ENCODE data around the gene TMEM200A. TPM values are rescaled to one million over a fixed set of nuclear protein-coding genes. Genes with fewer than 3 reads are reported as not detected.

TMEM200A gene
- total RNA-seq, 2 donors from 2014 or later, result 2.2 to 4.9 TPM

- Mint-ChIP-seq H3K9me3 (no peaks in the 10 kb centered on the region), H3K27me3 (no peaks in the 10 kb centered on the region)
- ATAC-seq (replicated peaks), result no peak
Observed at GRCh38 chr6:130424710-130425109, 58.9 kb downstream of the TMEM200A start.

GRCh38 chr6:130425537-130425936 is 59.7 kb downstream of the TMEM200A start:
- ATAC-seq (replicated peaks), result no peak
- H3K4me3 Mint-ChIP-seq, result no peak overlapping the region
- H3K4me1 Mint-ChIP-seq, result no peaks in the 10 kb centered on the region

More at GRCh38 chr6:130424710-130425109, 58.9 kb downstream of the TMEM200A start:
- Mint-ChIP-seq H3K27ac (no peak overlapping the region), H3K4me1 (no peaks in the 10 kb centered on the region), H3K4me3 (no peak overlapping the region), H3K36me3 (ENCODE audit: low read depth) (no peaks in the 10 kb centered on the region)

GRCh38 chr6:130426066-130426721 is 60.4 kb downstream of the TMEM200A start:
- ATAC-seq (replicated peaks), result no peak
- H3K9me3 Mint-ChIP-seq, result no peaks in the 10 kb centered on the region
- H3K27ac Mint-ChIP-seq, result no peak overlapping the region
- H3K4me1 Mint-ChIP-seq, result no peaks in the 10 kb centered on the region
- H3K36me3 Mint-ChIP-seq (ENCODE audit: low read depth), result no peaks in the 10 kb centered on the region
- no peaks in the 10 kb centered on the region for H3K27me3 Mint-ChIP-seq
- no peak overlapping the region for H3K4me3 Mint-ChIP-seq

More at GRCh38 chr6:130425537-130425936, 59.7 kb downstream of the TMEM200A start:
- Mint-ChIP-seq H3K27ac (no peak overlapping the region), H3K27me3 (no peaks in the 10 kb centered on the region), H3K9me3 (no peaks in the 10 kb centered on the region), H3K36me3 (ENCODE audit: low read depth) (no peaks in the 10 kb centered on the region)

DNA sequence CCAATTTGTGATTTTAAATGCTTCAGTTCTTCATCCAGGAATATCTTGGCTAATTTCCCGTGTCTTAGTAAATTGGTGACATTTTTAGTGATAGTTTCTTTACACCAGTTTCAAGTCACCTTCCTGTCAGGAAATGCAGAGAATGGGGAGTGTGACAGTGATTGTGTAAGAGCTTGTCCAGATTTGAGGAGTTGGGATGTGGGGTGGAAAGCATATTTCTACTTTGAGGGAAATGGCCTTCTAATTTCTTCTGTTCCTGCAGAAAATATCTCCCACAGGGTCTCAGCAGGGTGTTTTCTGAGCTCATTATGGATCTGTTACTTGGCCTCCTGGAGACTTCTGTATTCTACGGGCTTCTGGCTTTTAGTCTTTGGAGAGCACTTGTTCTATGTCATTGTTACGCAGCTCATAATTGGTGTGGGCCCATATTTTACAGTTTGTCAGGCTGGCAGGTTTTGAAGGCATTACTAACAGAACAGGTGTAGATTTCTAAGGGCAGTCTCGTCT is 65.6 kb downstream of the TMEM200A start:
- ATAC-seq (replicated peaks), result no peak
- Mint-ChIP-seq H3K27ac (no peak overlapping the region), H3K4me1 (no peaks in the 10 kb centered on the region), H3K4me3 (no peak overlapping the region), H3K36me3 (ENCODE audit: low read depth) (no peaks in the 10 kb centered on the region), H3K27me3 (no peaks in the 10 kb centered on the region), H3K9me3 (no peaks in the 10 kb centered on the region)

GRCh38 chr6:130432838-130433237 is 67.0 kb downstream of the TMEM200A start:
- H3K9me3 Mint-ChIP-seq, result no peaks in the 10 kb centered on the region
- no peaks in the 10 kb centered on the region for H3K4me1 Mint-ChIP-seq
- H3K4me3 Mint-ChIP-seq, result no peak overlapping the region
- H3K36me3 Mint-ChIP-seq (ENCODE audit: low read depth), result no peaks in the 10 kb centered on the region
- H3K27me3 Mint-ChIP-seq, result no peaks in the 10 kb centered on the region
- no peak for ATAC-seq (replicated peaks)
- no peak overlapping the region for H3K27ac Mint-ChIP-seq

GRCh38 chr6:130434174-130434873 is 68.5 kb downstream of the TMEM200A start:
- no peaks in the 10 kb centered on the region for H3K27me3 Mint-ChIP-seq
- H3K36me3 Mint-ChIP-seq (ENCODE audit: low read depth), result no peaks in the 10 kb centered on the region
- no peak overlapping the region for H3K27ac Mint-ChIP-seq

DNA sequence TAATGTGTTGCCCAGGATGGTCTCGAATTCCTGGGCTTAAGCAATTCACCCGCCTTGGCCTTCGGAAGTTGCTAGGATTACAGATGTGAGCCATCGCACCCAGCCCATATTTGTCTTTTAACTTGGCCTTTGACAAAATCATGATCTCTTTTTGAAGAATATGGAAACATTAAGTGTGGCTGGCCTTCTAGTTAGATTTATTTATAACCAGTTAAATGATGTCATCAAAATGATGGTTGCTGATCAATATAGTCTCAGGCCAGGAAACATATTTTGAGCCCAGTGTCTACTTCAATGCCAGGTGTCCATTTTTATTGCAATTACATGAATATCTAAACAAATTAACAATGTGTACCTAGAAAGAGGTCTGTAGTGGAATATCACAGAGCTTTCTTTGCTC is 69.4 kb downstream of the TMEM200A start:
- Mint-ChIP-seq H3K36me3 (ENCODE audit: low read depth) (peaks cover 6% of the 10 kb centered on the region), H3K4me1 (peaks cover 3% of the 10 kb centered on the region), H3K27me3 (no peaks in the 10 kb centered on the region), H3K9me3 (peaks cover 4% of the 10 kb centered on the region), H3K27ac (no peak overlapping the region), H3K4me3 (no peak overlapping the region)
- ATAC-seq (replicated peaks), result no peak

More at GRCh38 chr6:130434174-130434873, 68.5 kb downstream of the TMEM200A start:
- Mint-ChIP-seq H3K4me3 (no peak overlapping the region), H3K9me3 (no peaks in the 10 kb centered on the region), H3K4me1 (no peaks in the 10 kb centered on the region)
- no peak for ATAC-seq (replicated peaks)

DNA sequence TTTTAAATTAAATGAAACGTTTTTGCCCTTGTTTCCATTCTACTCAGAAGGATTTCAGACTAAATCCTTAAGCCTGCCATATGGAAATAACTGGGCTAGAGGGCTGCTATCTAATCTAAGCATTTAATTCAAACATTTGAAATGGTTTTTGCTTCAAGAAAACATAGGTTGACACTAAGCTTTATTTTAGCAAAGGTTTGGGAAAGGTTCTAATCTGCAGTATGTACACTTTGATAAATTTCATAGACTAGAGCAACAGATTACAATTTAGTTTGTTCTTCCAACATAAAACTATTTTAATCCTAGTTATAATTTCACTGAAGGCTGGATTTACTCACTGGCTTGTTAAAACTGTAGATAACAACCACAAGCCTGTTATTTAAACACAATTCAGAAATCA is 72.1 kb downstream of the TMEM200A start:
- Mint-ChIP-seq H3K4me1 (peaks cover 3% of the 10 kb centered on the region), H3K27me3 (no peaks in the 10 kb centered on the region), H3K27ac (no peak overlapping the region), H3K9me3 (peaks cover 4% of the 10 kb centered on the region), H3K36me3 (ENCODE audit: low read depth) (peaks cover 12% of the 10 kb centered on the region), H3K4me3 (no peak overlapping the region)
- no peak for ATAC-seq (replicated peaks)

DNA sequence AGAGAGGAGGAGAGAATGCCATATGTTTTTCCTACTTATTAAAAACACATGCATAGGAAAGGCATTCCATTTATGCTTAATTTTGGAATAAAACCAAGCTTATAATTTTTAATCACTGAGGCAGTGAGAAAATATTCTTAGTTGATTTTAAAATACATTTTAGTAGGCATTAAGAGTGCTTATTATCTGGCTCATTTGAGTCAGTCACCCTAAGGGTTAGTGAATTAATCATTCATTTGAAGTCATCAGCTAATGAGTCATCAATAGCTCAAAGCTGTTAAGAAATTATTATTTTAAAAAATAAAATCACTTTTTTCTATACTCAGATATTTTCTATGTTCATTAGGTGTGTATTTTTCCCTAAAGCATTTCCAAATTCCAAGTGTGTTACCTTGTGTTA is 81.6 kb downstream of the TMEM200A start:
- H3K27ac Mint-ChIP-seq, result no peak overlapping the region
- ATAC-seq (replicated peaks), result no peak
- no peak overlapping the region for H3K4me3 Mint-ChIP-seq
- H3K27me3 Mint-ChIP-seq, result no peaks in the 10 kb centered on the region
- H3K9me3 Mint-ChIP-seq, result no peaks in the 10 kb centered on the region
- H3K4me1 Mint-ChIP-seq, result no peaks in the 10 kb centered on the region
- no peaks in the 10 kb centered on the region for H3K36me3 Mint-ChIP-seq (ENCODE audit: low read depth)

DNA sequence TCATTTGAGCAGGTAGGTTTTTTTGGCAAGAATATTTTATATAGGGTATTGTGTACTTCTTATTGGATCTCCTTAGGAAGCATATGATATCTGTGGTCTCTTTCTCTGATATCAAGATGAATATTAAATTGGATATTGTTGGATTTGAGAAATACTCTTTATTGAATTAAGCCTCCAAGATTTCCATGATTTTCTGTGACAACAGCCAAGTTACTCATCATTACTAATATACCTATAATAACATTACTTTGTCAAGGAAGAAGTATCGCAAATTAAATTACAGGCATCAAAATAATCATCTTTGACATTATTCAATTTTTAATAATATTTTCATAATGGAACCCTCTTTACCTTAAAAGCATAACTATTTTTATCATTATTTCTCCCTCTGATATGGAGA is 86.5 kb downstream of the TMEM200A start:
- Mint-ChIP-seq H3K9me3 (no peaks in the 10 kb centered on the region), H3K4me3 (no peak overlapping the region), H3K27ac (no peak overlapping the region), H3K36me3 (ENCODE audit: low read depth) (no peaks in the 10 kb centered on the region), H3K27me3 (no peaks in the 10 kb centered on the region), H3K4me1 (no peaks in the 10 kb centered on the region)
- no peak for ATAC-seq (replicated peaks)

DNA sequence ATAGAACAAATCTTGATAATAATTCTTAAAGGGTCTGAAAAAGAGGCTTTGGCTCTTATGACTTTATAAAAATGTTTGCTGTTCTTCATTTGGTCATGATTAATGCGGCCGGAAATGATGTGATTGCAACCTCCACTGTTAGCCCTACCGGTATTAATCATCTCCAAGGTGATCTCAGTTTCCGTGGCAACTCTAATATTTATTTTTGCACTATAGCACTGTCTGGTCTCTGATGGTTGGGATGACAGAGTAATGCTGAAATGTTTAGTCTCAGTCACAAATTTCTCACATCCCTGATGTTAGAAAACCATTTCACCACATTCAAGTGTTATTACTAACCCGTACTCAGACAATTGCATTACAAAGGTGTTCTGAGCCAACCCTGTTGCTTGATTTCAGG is 87.4 kb downstream of the TMEM200A start:
- Mint-ChIP-seq H3K9me3 (no peaks in the 10 kb centered on the region), H3K27me3 (no peaks in the 10 kb centered on the region), H3K4me1 (no peaks in the 10 kb centered on the region), H3K36me3 (ENCODE audit: low read depth) (no peaks in the 10 kb centered on the region), H3K4me3 (no peak overlapping the region), H3K27ac (peak overlapping the region; percentile 31)
- ATAC-seq (replicated peaks), result peak; percentile 88

DNA sequence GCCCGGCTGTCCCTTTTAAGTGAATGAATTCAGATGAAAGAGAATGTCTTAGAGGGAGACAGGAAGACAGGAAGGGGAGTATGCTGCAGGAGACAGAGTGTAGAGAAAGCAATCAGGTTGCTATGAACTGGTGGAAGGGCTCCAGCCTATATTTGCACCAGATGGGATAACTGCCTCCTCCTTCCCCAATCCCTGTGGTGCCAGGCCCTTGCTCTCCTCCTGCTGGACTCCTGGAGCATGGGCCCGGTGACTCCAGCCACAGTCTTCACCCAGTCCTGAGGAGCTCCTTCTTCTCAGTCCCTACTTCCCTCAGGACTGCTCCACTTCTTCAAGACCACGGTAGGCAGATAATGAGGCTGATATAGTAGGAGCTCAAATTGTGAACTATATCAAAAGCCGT is 91.8 kb downstream of the TMEM200A start:
- Mint-ChIP-seq H3K36me3 (ENCODE audit: low read depth) (no peaks in the 10 kb centered on the region), H3K27ac (no peak overlapping the region), H3K4me3 (no peak overlapping the region), H3K9me3 (no peaks in the 10 kb centered on the region), H3K27me3 (no peaks in the 10 kb centered on the region), H3K4me1 (peaks cover 4% of the 10 kb centered on the region)
- no peak for ATAC-seq (replicated peaks)

- no peaks in the 10 kb centered on the region for H3K27me3 Mint-ChIP-seq
- peak; percentile 73 for ATAC-seq (replicated peaks)
- H3K9me3 Mint-ChIP-seq, result no peaks in the 10 kb centered on the region
- no peak overlapping the region for H3K27ac Mint-ChIP-seq
- H3K4me1 Mint-ChIP-seq, result peaks cover 4% of the 10 kb centered on the region
- H3K36me3 Mint-ChIP-seq (ENCODE audit: low read depth), result no peaks in the 10 kb centered on the region
- no peak overlapping the region for H3K4me3 Mint-ChIP-seq
Observed at GRCh38 chr6:130459316-130459715, 93.5 kb downstream of the TMEM200A start.

DNA sequence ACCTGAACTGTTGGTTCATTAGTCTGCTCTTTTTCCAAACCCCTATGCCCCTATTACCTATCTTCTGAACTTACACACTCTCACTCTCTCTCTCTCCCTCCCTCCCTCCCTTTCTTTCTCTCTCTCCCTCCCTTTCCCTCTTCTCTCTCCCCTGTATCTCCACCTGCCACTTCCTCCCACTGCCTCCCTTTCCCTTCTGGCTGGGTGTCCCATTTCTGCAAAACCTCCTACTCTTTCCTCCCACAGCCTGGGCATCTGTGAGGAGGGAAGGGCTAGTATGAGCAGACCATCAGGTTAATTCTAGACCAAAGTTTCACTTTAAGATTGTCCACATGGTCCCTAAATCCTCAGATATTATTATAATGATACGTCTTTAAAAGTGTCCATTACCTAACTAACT is 95.1 kb downstream of the TMEM200A start:
- ATAC-seq (replicated peaks), result no peak
- Mint-ChIP-seq H3K9me3 (peaks cover 4% of the 10 kb centered on the region), H3K4me1 (peaks cover 9% of the 10 kb centered on the region), H3K27ac (no peak overlapping the region), H3K36me3 (ENCODE audit: low read depth) (no peaks in the 10 kb centered on the region), H3K4me3 (no peak overlapping the region), H3K27me3 (no peaks in the 10 kb centered on the region)

- Mint-ChIP-seq H3K4me3 (no peak overlapping the region), H3K4me1 (peaks cover 9% of the 10 kb centered on the region), H3K27ac (no peak overlapping the region), H3K36me3 (ENCODE audit: low read depth) (no peaks in the 10 kb centered on the region), H3K27me3 (no peaks in the 10 kb centered on the region), H3K9me3 (peaks cover 4% of the 10 kb centered on the region)
- no peak for ATAC-seq (replicated peaks)
Observed at GRCh38 chr6:130466052-130466747, 100.4 kb downstream of the TMEM200A start.

Data from activated T-helper 17 cell treated with anti-CD3 and anti-CD28 coated beads, Interleukin-2, amount 50 U/mL, for 72 hours (primary cell).